Measurements from ENCODE around the gene BMP7. TPM values are rescaled to one million over a fixed set of nuclear protein-coding genes. Genes with fewer than 3 reads are reported as not detected.
A peak's percentile ranks its signal among the peaks of the same experiment; 100 is the strongest.

The BMP7 gene
- total RNA-seq: 213 and 276 TPM in 2 replicates
- polyA plus RNA-seq: 130 and 178 TPM in 2 replicates

GRCh38 chr20:57266291-57267157 lies at the start of gene BMP7:
Gene BMP7, minus strand, starts transcription at chr20:57266641. Its CDS starts 519 bp downstream, at chr20:57266122.
- H3K4me1 ChIP-seq (ENCODE audit: low read depth): peaks cover 31% of the 10 kb centered on the region
- no peak for TF ChIP-seq CTCF (IDR thresholded peaks at IDR 0.05; ENCODE audit: low read depth, low read length)
- H3K4me3 ChIP-seq: peak within 1 kb of the TSS; percentile 55
- peaks cover 13% of the 10 kb centered on the region for H3K27me3 ChIP-seq
- DNase-seq (ENCODE audit: low read depth in 1 of 2, low spot score in 1 of 2): peak in 1 of 2 donors; percentile 72
- peak within 1 kb of the TSS; percentile 88 for H3K27ac ChIP-seq
- no peaks in the 10 kb centered on the region for H3K36me3 ChIP-seq
- no peaks in the 10 kb centered on the region for H3K9me3 ChIP-seq (ENCODE audit: low read depth)

- H3K4me3 ChIP-seq: no peak overlapping the region
- H3K27me3 ChIP-seq: no peaks in the 10 kb centered on the region
- H3K27ac ChIP-seq: no peak overlapping the region
- TF ChIP-seq CTCF (IDR thresholded peaks at IDR 0.05; ENCODE audit: low read depth, low read length): no peak
- no peaks in the 10 kb centered on the region for H3K4me1 ChIP-seq (ENCODE audit: low read depth)
- no peaks in the 10 kb centered on the region for H3K36me3 ChIP-seq
- H3K9me3 ChIP-seq (ENCODE audit: low read depth): no peaks in the 10 kb centered on the region
- DNase-seq (ENCODE audit: low read depth in 1 of 2, low spot score in 1 of 2): no peak
Observed at GRCh38 chr20:57315976-57316480, 49.6 kb upstream of the BMP7 start.

GRCh38 chr20:57315083-57315975 lies 48.9 kb upstream of the BMP7 start:
- Histone ChIP-seq H3K36me3 (no peaks in the 10 kb centered on the region), H3K27ac (no peak overlapping the region), H3K27me3 (no peaks in the 10 kb centered on the region), H3K4me3 (no peak overlapping the region), H3K9me3 (ENCODE audit: low read depth) (no peaks in the 10 kb centered on the region), H3K4me1 (ENCODE audit: low read depth) (no peaks in the 10 kb centered on the region)
- no peak for DNase-seq (ENCODE audit: low read depth in 1 of 2, low spot score in 1 of 2)
- TF ChIP-seq CTCF (IDR thresholded peaks at IDR 0.05; ENCODE audit: low read depth, low read length): no peak

- TF ChIP-seq CTCF (IDR thresholded peaks at IDR 0.05; ENCODE audit: low read depth, low read length): no peak
- H3K36me3 ChIP-seq: no peaks in the 10 kb centered on the region
- no peak overlapping the region for H3K27ac ChIP-seq
- H3K4me1 ChIP-seq (ENCODE audit: low read depth): no peaks in the 10 kb centered on the region
- DNase-seq (ENCODE audit: low read depth in 1 of 2, low spot score in 1 of 2): no peak
- no peaks in the 10 kb centered on the region for H3K9me3 ChIP-seq (ENCODE audit: low read depth)
- no peaks in the 10 kb centered on the region for H3K27me3 ChIP-seq
- no peak overlapping the region for H3K4me3 ChIP-seq
Observed at GRCh38 chr20:57313951-57314350, 47.5 kb upstream of the BMP7 start.

GRCh38 chr20:57313230-57313629 lies 46.8 kb upstream of the BMP7 start:
- no peak overlapping the region for H3K27ac ChIP-seq
- H3K4me3 ChIP-seq: no peak overlapping the region
- H3K9me3 ChIP-seq (ENCODE audit: low read depth): no peaks in the 10 kb centered on the region
- no peaks in the 10 kb centered on the region for H3K36me3 ChIP-seq
- no peaks in the 10 kb centered on the region for H3K27me3 ChIP-seq
- H3K4me1 ChIP-seq (ENCODE audit: low read depth): no peaks in the 10 kb centered on the region
- no peak for TF ChIP-seq CTCF (IDR thresholded peaks at IDR 0.05; ENCODE audit: low read depth, low read length)
- DNase-seq (ENCODE audit: low read depth in 1 of 2, low spot score in 1 of 2): no peak

Data from cardiac muscle cell (in vitro differentiated cells and primary cell).